HG03064 (cell line): ENCODE data around the gene FAT1.

Source experiments
- ATAC-seq: cut with Tn5 transposase; IDR thresholded peaks from one replicate; pipeline ENCODE4 v1.9.1; 2021; ENCODE audit warnings: low read depth; ENCODE audit not compliant: unreplicated experiment

FAT1 gene

DNA sequence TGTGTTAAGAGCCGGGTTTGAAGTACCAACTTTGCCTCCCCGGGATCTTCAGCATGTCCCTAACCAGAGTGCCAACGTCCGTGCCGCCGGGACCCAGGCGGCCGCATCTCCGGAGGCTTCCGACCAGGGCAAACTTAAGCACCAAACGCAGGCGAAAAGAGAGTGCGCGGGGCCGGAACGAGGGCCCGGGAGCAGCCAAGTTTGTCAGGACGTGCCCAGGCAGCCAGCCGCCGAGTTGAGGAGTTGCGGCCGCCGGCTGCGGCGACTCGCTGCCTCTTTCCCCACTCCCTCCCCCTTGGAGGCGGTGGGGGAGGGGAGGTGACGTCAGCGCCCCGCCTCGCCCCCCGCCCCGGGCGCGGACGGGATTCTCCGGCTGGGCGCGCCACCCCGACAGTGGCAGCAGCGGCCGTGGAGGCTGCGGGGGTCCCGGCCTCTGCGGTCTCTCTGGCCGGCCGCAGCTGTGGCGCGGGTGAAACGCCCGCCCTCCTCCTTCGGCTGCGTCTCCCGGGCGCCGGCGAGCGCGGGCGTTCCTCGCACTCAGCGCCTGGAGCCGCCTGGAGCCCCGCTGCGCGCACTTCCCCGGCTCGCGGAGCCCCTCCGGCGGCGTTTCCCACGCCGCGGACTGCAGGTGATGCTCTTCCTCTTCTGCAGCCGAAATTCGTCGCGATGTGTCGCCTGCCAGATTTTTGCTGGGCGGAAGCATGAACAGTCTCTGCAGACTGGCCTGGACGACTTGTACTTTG is 2.9 kb upstream of the FAT1 start:
- ATAC-seq, result no peak

- no peak for ATAC-seq
These were observed 2.1 kb upstream of the FAT1 start for GRCh38 chr4:186725469-186726425.

- ATAC-seq, result no peak
These were observed 1.3 kb upstream of the FAT1 start for GRCh38 chr4:186724864-186725468.

DNA sequence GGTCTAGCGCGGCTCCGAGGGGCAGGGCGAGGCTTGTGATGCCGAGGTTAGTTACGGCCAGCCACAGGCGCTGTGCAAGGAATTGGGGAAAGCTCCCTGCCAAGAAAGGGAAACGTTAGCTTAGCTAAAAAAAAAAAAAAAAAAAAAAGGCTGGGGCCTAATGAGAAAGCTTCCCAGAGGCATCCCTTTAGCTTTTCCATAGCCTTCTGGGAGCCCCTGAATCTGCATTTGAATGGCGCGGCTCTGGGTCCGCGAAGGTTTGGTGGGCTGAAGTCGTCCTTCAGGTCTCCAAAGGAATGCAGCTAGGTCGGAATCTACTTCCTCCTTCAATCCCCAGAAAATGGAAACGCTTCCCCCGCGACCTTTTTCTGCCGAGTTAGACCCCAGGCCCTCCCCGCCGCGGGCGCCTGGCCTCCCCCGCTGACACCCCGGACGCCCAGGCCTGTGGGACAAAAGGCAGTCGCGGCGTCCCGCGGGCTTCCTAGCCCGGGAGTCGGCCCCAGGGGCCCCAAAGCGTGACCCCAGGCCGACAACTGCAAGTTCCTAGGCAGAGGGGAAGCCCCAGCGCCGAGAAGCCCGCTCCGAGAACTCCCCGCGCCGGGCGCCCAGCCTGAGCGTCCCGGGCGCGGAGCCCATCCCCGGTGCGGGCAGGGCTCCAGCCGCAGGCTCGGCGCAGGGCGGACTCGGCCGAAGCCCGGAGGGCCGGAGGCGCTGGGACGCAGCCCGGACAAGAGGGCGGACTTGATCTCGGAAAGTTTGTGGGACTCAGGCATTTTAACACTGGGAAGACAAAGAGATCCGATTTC is 605 bp upstream of the FAT1 start:
- ATAC-seq, result no peak

DNA sequence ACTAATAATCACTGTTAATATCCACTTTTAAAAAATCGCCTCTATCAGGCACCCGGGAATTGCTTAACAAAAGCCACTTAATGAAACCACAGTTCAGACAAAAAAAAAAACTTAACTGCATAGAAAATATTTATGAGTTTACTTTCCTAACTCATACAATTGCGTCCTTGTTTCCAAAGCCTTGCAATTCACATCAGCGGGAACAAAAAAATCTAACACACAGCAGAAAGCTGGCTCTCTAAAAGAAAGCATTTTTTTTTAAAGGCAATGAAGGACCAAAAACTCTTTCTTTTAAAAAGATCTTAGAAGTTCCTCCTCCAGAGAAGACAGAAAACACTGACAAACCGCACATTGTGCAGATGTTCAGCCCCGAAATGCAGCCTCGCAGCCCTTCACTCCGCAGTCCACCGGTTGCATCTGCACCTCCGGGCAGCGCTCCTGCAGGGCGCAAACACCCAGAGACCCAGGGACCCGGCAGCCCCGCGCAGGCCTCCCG is 812 bp downstream of the FAT1 start:
- no peak for ATAC-seq

DNA sequence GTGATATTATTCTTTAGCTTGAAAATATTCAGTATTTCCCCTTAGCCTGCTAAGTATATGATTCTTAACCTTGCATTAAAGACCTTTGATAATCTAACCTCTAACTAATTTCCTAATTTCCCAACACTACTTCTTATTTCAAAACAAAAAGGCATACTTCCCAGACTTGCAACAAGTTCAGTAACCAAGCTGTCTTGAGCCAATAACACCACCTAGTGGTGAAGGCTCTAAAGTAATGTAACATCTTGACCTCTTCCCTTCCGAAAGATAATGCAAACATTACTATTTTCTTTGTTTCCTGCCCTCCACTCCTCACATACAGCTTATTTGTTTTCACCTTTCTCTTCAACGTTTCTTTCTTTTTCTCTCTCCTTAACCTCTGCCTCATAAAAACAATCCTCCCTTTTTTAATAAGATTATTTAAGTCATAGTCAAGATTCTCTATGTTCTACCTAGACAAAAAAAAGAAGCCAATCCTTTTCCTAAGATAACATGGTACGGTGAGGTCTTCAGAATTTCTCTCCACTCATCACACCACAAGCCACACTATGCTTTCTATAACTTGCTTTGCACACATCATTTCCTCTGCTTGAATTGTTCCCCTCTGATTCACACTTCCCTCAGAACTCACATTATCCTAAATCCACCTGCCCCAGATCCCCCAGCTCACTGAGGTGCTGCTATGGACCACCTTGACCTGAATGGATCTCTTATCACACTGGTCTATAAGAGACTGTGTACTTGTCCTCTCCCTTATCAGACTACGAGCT is 3.5 kb downstream of the FAT1 start:
- ATAC-seq, result no peak

GRCh38 chr4:186717556-186717955 is 6.1 kb downstream of the FAT1 start:
- ATAC-seq, result no peak

DNA sequence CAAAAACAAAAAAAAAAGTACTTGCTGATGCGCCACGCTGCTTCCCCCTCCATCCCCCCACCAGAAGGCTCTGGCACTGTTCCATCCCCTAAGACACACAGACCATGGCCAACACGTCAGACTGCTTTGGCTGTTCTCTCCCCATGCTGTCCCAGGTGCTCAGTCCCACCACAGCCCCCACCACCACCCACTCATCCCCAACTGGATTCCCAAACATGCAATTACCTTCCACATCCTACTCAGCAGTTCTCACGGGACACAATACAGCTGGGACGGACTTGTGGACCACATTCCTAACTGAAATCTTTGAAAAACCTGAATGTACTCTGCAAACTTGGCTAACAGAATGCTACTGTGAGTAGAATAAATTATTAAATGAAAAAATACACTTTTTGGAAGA is 8.6 kb downstream of the FAT1 start:
- no peak for ATAC-seq

GRCh38 chr4:186714006-186714675 is 9.5 kb downstream of the FAT1 start:
- no peak for ATAC-seq

- ATAC-seq, result no peak
These were observed 11.0 kb downstream of the FAT1 start for GRCh38 chr4:186712690-186713089.

DNA sequence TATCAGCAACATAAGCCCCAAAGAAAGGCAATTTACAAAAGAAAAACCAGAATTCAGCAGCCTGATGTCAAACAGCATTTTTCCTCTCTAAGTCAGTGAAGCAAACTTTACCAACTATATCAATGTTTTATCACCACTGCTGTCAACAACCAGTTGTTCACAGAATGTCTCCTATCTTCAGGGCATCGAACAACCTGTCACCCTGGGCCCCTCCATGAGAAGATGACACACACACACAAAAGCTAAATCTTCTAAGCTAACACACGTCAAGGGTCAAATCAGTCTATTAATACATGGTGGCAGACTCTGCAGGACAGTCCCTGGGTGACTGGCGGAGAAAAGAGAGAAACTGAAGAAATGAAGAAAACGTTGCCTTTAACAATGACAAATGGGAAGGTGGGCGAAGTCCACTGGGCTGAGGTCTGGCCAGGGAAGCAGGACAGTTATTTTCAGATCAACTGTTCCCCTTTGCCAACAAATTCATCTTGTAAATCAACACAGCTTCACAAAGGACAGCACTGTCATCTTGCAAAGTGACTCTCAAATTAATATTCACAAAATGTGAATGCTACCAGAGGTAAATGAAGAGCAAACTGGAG is 13.0 kb downstream of the FAT1 start:
- no peak for ATAC-seq

- ATAC-seq, result no peak
These were observed 14.1 kb downstream of the FAT1 start for GRCh38 chr4:186709517-186709916.

- ATAC-seq, result no peak
These were observed 15.1 kb downstream of the FAT1 start for GRCh38 chr4:186708554-186708953.

- ATAC-seq, result no peak
These were observed 15.7 kb downstream of the FAT1 start for GRCh38 chr4:186707996-186708395.

GRCh38 chr4:186707574-186707973 is 16.1 kb downstream of the FAT1 start:
- ATAC-seq, result no peak

DNA sequence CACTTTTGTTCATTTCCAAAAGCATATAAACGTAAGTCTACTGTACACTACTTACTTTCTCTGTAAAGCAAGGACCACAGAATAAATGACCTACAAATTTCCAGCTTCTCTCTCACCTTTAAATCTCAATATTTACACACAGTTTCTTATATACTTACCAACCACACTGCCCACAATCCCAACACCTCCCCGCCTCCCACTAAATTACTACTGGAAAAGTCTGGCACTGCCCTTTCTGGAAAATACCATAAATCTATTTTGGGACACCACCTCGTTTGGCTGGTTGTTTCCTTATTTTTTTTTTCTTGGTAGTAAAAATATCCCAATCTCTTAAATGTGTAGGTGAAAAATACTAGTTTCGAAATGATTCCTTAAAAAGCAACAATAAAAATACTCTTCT is 19.6 kb downstream of the FAT1 start:
- no peak for ATAC-seq

DNA sequence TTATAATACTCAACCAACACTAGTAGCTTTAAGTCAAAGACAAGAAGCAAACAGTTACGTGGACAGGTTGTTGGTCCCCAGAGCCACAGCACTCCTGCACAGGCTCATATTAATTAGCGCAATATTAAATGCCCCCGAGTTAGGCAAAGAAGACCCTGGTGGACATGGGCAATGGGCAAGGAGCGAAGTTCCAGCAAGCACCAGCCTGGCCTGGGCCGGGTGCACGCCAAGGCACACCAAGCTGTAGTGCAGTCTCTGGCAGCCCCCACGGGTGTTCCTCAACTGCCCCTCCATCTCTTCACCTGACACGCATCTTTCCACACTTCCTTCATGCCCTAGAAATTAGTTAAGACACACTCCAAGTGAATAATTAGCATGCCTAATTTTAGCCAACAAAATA is 20.1 kb downstream of the FAT1 start:
- ATAC-seq, result no peak

DNA sequence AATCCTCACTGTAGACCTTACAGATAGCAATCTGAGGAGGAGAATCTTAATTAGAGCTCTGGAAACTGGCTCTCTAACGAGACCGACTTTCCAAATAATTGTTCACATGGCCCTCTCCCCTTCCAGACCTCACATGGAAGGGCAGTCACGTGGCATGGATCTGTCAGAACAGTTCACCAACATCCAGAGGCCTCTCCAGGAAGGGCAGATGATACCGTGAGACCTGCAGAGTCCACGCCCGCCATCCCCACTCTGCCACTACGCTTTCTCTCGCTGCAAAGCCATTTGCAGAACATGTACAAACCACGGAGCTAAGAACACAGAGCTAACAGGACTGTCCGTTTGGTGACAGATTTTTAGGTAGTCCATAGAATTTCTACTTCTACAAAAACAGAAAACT is 20.7 kb downstream of the FAT1 start:
- no peak for ATAC-seq

GRCh38 chr4:186702297-186702696 is 21.4 kb downstream of the FAT1 start:
- no peak for ATAC-seq
